ENCODE measurements around the gene RRP8. TPM values are rescaled to one million over a fixed set of nuclear protein-coding genes. Genes with fewer than 3 reads are reported as not detected.
A peak's percentile ranks its signal among the peaks of the same experiment; 100 is the strongest.

RRP8 gene
- polyA plus RNA-seq, 10 donors, result 16.4 to 22.6 (median 18.6) TPM

DNA sequence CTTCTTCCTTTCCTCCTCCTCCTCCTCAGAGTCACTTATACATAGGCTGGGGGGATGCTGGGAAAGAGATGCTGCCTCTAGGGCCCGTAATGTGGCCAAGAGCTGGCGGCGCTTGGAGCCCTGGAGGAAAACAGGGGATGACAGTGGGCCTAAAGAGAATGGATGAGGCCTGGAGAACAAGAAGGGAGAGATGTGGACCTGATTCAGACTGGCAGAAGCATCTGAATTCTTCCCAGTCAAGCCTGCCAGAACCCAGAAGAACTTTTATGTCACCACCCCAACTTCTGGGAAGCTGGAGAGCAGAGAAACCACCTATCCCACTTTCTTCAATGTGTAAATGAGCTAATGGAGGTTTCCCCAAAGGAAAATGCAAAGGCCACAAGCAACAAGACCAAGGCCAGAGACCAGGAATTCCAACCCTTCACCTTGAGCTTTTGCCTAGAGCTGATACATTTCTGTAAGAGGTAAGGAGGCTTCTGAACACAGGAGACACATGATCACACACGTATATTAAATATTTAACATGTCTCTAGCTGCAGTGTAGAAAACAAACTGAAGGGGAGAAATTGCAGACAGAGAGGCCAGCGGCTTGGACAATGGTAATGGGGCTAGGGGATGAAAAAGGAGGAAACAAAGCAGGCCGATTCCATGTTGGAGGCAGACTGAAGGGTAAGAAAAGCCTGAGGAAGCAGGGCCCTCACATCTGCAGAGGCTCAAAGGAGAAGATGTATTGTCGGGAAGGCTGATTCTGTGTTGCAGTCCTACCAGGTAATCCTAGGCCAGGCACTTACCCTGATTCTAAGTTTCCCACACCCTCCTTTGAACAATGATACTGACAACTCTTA lies 1.1 kb downstream of the RRP8 start:
- DNase-seq, result no peak

- no peak for DNase-seq
These were observed 2.4 kb downstream of the RRP8 start for GRCh38 chr11:6601041-6601461.

DNA sequence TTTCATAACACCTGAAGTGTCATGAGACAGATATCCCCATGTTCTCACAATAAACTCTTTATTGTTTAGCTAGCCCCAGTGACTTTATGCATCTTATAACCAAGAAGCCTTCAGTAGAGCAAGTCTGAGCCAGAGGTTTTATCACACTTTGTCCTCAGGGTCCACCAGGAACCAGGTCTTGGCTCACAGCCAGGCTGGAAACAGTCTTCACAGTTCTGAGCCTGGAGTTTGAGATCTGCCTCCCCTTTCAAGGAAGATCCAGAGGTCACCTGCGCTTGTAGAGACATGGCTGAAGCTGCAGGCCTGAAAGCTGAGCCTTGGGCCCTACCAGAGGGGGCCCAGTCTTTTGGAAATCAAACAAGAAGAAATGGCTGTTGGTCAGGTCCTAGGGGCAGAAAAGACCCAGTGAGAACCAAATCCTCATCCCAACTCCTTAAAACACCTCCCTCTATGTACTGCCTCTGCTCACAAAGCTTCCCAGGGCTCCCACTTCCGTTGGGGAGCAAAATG lies 3.5 kb downstream of the RRP8 start:
- DNase-seq, result no peak

GRCh38 chr11:6599449-6599848 lies 4.0 kb downstream of the RRP8 start:
- DNase-seq, result no peak

- DNase-seq, result no peak
These were observed 4.9 kb downstream of the RRP8 start for GRCh38 chr11:6598555-6598954.

DNA sequence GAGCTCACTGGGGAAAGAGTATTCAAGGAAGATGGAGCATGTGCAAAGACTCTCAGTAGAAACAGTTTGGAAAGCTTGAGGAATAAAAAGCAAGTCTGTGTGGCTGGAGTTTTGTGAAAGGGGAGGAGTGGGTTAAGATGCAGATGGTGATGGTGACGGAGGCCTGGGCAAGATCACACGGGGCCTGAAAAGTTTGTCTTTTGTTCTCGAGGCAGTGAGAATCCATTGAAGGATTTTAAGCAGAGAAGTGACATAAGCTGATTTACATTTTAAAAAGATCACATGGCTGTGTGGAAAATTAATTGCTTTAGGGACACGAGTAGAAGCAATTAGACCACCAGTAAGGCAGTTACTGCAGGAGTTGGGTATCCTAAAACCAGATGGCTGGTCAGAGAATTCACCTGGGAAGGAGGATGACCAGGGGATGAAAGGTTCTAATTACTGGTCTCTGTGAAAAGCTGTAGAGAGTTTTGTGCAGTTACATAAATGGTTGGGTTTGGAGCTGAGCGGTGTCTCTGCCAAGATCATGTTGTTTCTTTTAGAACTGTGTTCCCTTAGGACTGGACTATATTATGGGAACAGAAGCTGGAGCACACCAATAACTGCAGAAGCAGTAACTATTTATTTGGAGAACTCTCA lies 7.1 kb downstream of the RRP8 start:
- no peak for DNase-seq

- DNase-seq, result no peak
These were observed 9.2 kb downstream of the RRP8 start for GRCh38 chr11:6594142-6594768.

DNA sequence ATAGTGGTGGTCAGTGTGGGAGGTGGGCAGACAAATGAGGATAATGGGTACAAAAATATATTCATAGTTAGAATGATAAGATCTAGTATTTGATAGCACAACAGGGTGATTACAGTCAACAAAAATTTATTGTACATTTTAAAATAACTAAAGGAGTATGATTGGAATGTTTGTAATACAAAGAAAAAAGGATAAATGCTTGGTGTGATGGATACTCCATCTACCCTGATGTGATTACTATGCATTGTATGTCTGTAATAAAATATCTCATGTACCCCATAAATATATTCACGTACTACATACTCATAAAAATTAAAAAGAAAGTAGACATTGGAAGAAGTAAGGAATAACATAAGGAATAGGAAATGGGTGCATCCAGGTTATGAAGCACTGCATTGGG lies 15.4 kb downstream of the RRP8 start:
- no peak for DNase-seq

- DNase-seq, result no peak
These were observed 16.0 kb downstream of the RRP8 start for GRCh38 chr11:6587360-6587953.

DNA sequence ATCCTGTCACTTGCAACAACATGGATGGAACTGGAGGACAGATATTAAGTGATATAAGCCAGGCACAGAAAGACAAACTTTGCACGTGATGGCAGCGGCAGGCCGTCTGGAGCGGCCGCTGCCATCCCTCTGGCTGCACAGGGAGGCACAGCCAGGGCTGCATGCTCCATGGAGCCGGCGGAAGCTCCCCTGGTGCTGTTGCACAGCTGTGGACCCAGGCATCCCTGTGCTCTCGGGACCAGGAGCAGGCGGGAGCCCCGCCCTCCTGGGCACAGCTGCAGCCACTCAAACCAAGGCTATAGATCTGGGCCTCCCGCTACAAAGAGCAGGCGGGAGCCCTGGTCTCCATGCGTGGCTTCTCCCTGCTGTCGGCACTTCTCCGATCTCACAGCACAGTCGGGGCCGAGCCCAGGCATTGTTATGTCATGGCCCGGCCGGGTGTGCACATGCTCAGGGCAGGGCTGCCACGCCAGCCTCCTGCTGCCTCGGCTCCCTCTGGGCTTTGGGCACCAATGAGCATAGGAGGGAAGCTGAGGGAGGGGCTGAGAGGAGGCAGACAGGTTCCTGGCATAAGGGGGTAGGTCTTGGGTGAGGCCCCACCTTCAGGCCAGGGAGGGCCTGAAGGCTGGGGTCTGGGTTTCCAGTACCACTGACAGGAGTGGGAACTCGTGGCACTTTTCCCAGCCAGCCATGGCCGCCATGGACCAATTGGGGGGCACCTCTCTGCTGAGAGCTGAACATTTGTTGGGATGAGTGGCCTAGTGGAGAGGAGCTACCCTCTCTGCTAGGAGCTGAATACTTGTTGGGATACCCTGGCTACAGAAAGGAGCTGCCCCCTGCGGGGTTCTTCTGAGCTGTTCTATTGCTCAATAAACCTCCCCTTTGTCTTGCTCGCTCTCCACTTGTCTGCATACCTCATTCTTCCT lies 16.7 kb downstream of the RRP8 start:
- DNase-seq, result no peak

DNA sequence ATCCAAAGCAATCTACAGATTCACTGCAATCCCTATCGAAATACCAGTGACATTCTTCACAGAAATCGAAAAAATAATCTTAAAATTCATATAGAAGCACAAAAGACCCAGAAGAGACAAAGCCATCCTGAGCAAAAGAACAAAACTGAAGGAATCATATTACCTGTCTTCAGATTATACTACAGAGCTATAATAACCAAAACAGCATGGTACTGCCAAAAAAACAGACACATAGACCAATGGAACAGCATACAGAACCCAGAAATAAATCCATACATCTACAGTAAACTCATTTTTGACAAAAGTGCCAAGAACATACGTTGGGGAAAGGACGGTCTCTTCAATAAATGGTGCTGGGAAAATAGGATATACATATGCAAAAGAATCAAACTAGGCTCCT lies 18.9 kb downstream of the RRP8 start:
- DNase-seq, result no peak

DNA sequence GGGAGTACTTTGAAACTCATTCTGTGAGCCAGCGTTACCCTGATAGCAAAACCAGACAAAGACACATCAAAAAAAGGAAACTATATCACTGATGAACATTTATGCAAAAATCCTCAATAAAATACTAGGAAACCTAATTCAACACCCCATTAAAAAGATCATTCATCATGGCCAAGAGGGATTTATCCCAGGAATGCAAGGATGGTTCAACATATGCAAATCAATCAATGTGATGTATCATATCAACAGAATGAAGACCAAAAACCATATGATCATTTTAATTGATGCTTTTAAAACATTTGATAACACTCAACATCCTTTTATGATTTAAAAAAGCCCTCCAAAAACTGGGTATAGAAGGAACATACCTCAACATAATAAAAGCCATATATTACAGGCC lies 19.8 kb downstream of the RRP8 start:
- no peak for DNase-seq

GRCh38 chr11:6579681-6580080 lies 23.7 kb downstream of the RRP8 start:
- no peak for DNase-seq

DNA sequence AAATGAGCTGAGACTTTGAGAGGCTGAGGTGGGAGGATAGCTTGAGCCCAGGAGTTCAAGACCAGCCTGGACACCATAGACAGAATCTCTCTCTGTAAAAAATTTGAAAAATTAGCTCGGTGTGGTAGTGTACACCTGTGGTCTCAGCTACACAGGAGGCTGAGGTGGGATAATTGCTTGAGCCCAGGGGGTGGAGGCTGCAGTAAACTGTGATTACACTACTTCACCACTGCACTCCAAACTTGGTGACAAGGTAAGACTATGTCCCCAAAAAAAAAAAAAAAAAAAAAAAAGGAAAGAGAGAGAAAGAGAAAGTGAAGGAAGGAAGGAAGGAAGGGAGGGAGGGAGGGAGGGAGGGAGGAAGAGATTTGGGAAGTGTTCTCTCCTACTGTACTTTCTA lies 25.3 kb downstream of the RRP8 start:
- no peak for DNase-seq

GRCh38 chr11:6576471-6577373 lies 26.7 kb downstream of the RRP8 start:
- peak; percentile 50 to 67 (median 59) for DNase-seq

DNA sequence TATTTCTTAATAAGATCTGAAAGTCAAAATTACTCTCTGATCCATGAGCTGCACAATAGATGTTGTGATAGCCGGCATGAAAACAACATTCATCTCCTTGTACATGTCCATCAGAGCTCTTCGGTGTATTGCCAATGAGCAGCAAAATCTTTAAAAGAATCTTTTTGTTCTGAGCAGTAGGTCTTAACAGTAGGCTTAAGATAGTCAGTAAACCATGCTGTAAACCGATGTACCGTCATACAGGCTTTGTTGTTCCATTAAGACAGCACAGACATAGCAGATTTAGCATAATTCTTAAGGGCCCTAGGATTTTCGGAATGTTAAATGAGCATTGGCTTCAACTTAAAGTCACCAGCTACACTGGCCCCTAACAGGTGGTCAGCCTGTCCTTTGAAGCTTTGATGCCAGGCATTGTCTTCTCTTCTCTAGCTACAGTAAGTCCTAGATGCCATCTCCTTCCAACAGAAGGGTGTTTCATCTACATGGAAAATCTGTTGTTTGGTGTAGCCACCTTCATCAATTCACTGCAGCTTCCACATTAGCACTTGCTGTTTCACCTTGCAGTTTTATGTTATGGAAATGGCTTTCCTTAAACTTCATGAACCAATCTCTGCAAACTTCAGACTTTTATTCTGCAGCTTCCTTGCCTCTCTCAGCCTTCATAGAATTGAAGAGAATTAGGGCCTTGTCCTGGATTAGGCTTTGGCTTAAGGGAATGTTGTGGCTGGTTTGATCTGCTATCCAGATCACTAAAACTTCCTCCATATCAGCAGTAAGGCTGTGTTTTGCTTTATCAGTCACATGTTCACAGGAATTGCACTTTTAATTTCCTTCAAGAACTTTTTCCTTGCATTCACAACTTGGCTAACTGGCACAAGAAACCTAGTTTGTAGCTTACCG lies 28.4 kb downstream of the RRP8 start:
- DNase-seq, result no peak

- peak in 1 of 3 donors; percentile 47 for DNase-seq
These were observed 31.2 kb downstream of the RRP8 start for GRCh38 chr11:6572215-6572614.

- no peak for DNase-seq
These were observed 31.9 kb downstream of the RRP8 start for GRCh38 chr11:6571434-6572008.
